Uterus (tissue), 4 donors: ENCODE data around the gene DOK7. TPM values are rescaled to one million over a fixed set of nuclear protein-coding genes. Genes with fewer than 3 reads are reported as not detected.

ENCODE experiments used
- DNase-seq, 2 donors: peaks; one replicate each; pipeline ENCODE4 v3.0.0-alpha.2; 2019 to 2020
- H3K27ac ChIP-seq, 2 donors: fragments of 200-600 bp; sonication (generic); 1 replicate in 1 of 2; 2 replicates in 1 of 2; pipeline ENCODE4 v1.5.1; 2016 to 2018
- H3K27me3 ChIP-seq, 2 donors: fragments of 200-600 bp; sonication (generic); one replicate each; pipeline ENCODE4 v1.5.1; 2018 to 2019; ENCODE audit warnings: control low read depth in 1 of 2
- H3K36me3 ChIP-seq, 2 donors: fragments of 200-600 bp; sonication (generic); one replicate each; pipeline ENCODE4 v1.5.1; 2019; ENCODE audit warnings: control low read depth in 1 of 2
- H3K4me1 ChIP-seq, 2 donors: fragments of 200-600 bp; sonication (generic); one replicate each; pipeline ENCODE4 v1.5.1; 2018 to 2019; ENCODE audit warnings: control low read depth in 1 of 2
- H3K4me3 ChIP-seq, 2 donors: fragments of 200-600 bp; sonication (generic); 1 replicate in 1 of 2; 2 replicates in 1 of 2; pipeline ENCODE4 v1.5.1; 2018 to 2019; ENCODE audit warnings: mild to moderate bottlenecking in 1 of 2
- H3K9me3 ChIP-seq, 2 donors: fragments of 200-600 bp; sonication (generic); one replicate each; pipeline ENCODE4 v1.5.1; 2019; ENCODE audit warnings: control low read depth in 1 of 2
- CTCF ChIP-seq, 4 experiments: fragments of 200-600 bp in 2 of 4; fragments of 450-650 bp in 2 of 4; sonication (generic) in 2 of 4; IDR thresholded peaks; one replicate each; pipeline ENCODE4 v1.5.1; 2016 to 2019; ENCODE audit warnings: antibody characterized with exemption in 4 of 4, mild to moderate bottlenecking in 2 of 4, moderate library complexity in 1 of 4
- POLR2A ChIP-seq, 2 donors: fragments of 450-650 bp; IDR thresholded peaks; one replicate each; pipeline ENCODE4 v1.6.1; 2016; ENCODE audit warnings: antibody characterized with exemption in 2 of 2, mild to moderate bottlenecking in 1 of 2, moderate library complexity in 1 of 2
- intact Hi-C: fragments of 100-400 bp; cut with DNase I; formaldehyde crosslinking; loops from one replicate; pipeline ENCODE4 v1.15.1; 2023; ENCODE audit warnings: low total_unique reads
- total RNA-seq, 4 donors: library from RNA; depleted of rRNA in 3 of 4; stranded (reverse); fragments of >200 nt in 3 of 4; gene quantifications; one replicate each; pipeline versions ENCODE4 v1.1.0 to v1.2.4, GENCODE V29; 2014 to 2023
- donor health status: DM: yes; HTN: yes; CAD: no.

The DOK7 gene
- total RNA-seq, 4 donors from 2014 or later, result 0.26 to 3.9 (median 0.85) TPM; not detected in 1

- Histone ChIP-seq H3K27ac (no peak overlapping the region), H3K4me3 (no peak overlapping the region), H3K9me3 (no peaks in the 10 kb centered on the region), H3K36me3 (no peaks in the 10 kb centered on the region), H3K27me3 (no peaks in the 10 kb centered on the region), H3K4me1 (no peaks in the 10 kb centered on the region)
- DNase-seq, result no peak
- intact Hi-C loops, result no loop called here
- TF ChIP-seq CTCF (IDR thresholded peaks at IDR 0.05), result no peak
- TF ChIP-seq POLR2A (IDR thresholded peaks at IDR 0.05), result no peak
These were observed 39.7 kb upstream of the DOK7 start for GRCh38 chr4:3423406-3423805.

- Histone ChIP-seq H3K27me3 (no peaks in the 10 kb centered on the region), H3K36me3 (no peaks in the 10 kb centered on the region), H3K9me3 (no peaks in the 10 kb centered on the region), H3K4me3 (no peak overlapping the region), H3K4me1 (no peaks in the 10 kb centered on the region), H3K27ac (no peak overlapping the region)
- intact Hi-C loops, result no loop called here
- DNase-seq, result no peak
- TF ChIP-seq POLR2A (IDR thresholded peaks at IDR 0.05) (no peak), CTCF (IDR thresholded peaks at IDR 0.05) (no peak)
These were observed 39.2 kb upstream of the DOK7 start for GRCh38 chr4:3423952-3424351.

GRCh38 chr4:3424522-3425095 lies 38.5 kb upstream of the DOK7 start:
- TF ChIP-seq CTCF (IDR thresholded peaks at IDR 0.05) (no peak), POLR2A (IDR thresholded peaks at IDR 0.05) (no peak)
- H3K27ac ChIP-seq, result no peak overlapping the region
- DNase-seq, result no peak
- no peaks in the 10 kb centered on the region for H3K36me3 ChIP-seq
- H3K4me1 ChIP-seq, result no peaks in the 10 kb centered on the region
- H3K9me3 ChIP-seq, result no peaks in the 10 kb centered on the region
- no peak overlapping the region for H3K4me3 ChIP-seq
- H3K27me3 ChIP-seq, result no peaks in the 10 kb centered on the region
- intact Hi-C loops, result no loop called here

- Histone ChIP-seq H3K27me3 (no peaks in the 10 kb centered on the region), H3K9me3 (no peaks in the 10 kb centered on the region), H3K27ac (no peak overlapping the region), H3K36me3 (no peaks in the 10 kb centered on the region), H3K4me3 (no peak overlapping the region), H3K4me1 (no peaks in the 10 kb centered on the region)
- intact Hi-C loops, result no loop called here
- TF ChIP-seq CTCF (IDR thresholded peaks at IDR 0.05), result no peak
- TF ChIP-seq POLR2A (IDR thresholded peaks at IDR 0.05), result no peak
- no peak for DNase-seq
These were observed 36.5 kb upstream of the DOK7 start for GRCh38 chr4:3426465-3427133.

- DNase-seq, result no peak
- Histone ChIP-seq H3K9me3 (no peaks in the 10 kb centered on the region), H3K27ac (no peak overlapping the region), H3K27me3 (no peaks in the 10 kb centered on the region), H3K4me3 (no peak overlapping the region), H3K36me3 (no peaks in the 10 kb centered on the region), H3K4me1 (no peaks in the 10 kb centered on the region)
- intact Hi-C loops, result no loop called here
- TF ChIP-seq POLR2A (IDR thresholded peaks at IDR 0.05) (no peak), CTCF (IDR thresholded peaks at IDR 0.05) (no peak)
These were observed 36.0 kb upstream of the DOK7 start for GRCh38 chr4:3427134-3427476.
